HG03060 (cell line): Measurements from ENCODE around the gene S100B.
"Not testable (repeated sequence)": the region's sequence is repeated elsewhere in the genome, so short reads cannot be mapped to it uniquely, and the experiment has no call there.

Source experiments
- ATAC-seq: cut with Tn5 transposase; IDR thresholded peaks from one replicate; pipeline ENCODE4 v1.9.1; 2021; ENCODE audit warnings: low read depth, moderate number of reproducible peaks; ENCODE audit not compliant: unreplicated experiment

The S100B gene

GRCh38 chr21:46604975-46605766 is at the start of gene S100B:
TSS of gene S100B (minus strand) at chr21:46605082. CDS start at chr21:46602415, 2,667 bp downstream.
- no peak for ATAC-seq

- no peak for ATAC-seq
Measured at GRCh38 chr21:46651121-46651520, 46.2 kb upstream of the S100B start.

GRCh38 chr21:46650476-46651098 is 45.7 kb upstream of the S100B start:
- ATAC-seq = no peak

GRCh38 chr21:46649356-46649755 is 44.5 kb upstream of the S100B start:
- no peak for ATAC-seq

- ATAC-seq = no peak
Measured at GRCh38 chr21:46648539-46648938, 43.7 kb upstream of the S100B start.

GRCh38 chr21:46646541-46647154 is 41.8 kb upstream of the S100B start:
- no peak for ATAC-seq

GRCh38 chr21:46645840-46646239 is 41.0 kb upstream of the S100B start:
- ATAC-seq = no peak

GRCh38 chr21:46643379-46644177 is 38.7 kb upstream of the S100B start:
- ATAC-seq = no peak

- ATAC-seq = no peak
Measured at GRCh38 chr21:46641656-46642055, 36.8 kb upstream of the S100B start.

GRCh38 chr21:46639489-46640386 is 34.9 kb upstream of the S100B start:
- ATAC-seq = no peak

- ATAC-seq = no peak
Measured at GRCh38 chr21:46637952-46638746, 33.3 kb upstream of the S100B start.

GRCh38 chr21:46636550-46637285 is 31.8 kb upstream of the S100B start:
- no peak for ATAC-seq

- no peak for ATAC-seq
Measured at GRCh38 chr21:46636181-46636512, 31.3 kb upstream of the S100B start.

GRCh38 chr21:46635324-46636180 is 30.7 kb upstream of the S100B start, which contains the start of gene PRMT2:
TSS of gene PRMT2 (plus strand) at chr21:46635674. CDS start at chr21:46636952, 1,278 bp downstream.
- ATAC-seq = no peak

- no peak for ATAC-seq
Measured at GRCh38 chr21:46634966-46635323, 30.1 kb upstream of the S100B start.

GRCh38 chr21:46634427-46634826 is 29.5 kb upstream of the S100B start:
- no peak for ATAC-seq

GRCh38 chr21:46633566-46633965 is 28.7 kb upstream of the S100B start:
- ATAC-seq = no peak

- not testable (repeated sequence) for ATAC-seq
Measured at GRCh38 chr21:46630915-46631314, 26.0 kb upstream of the S100B start.
